ENCODE results near the gene TLE1. TPM values are rescaled to one million over a fixed set of nuclear protein-coding genes. Genes with fewer than 3 reads are reported as not detected.

Gene TLE1
- total RNA-seq, 2 donors from 2014 or later = 43.8 to 54.8 TPM

DNA sequence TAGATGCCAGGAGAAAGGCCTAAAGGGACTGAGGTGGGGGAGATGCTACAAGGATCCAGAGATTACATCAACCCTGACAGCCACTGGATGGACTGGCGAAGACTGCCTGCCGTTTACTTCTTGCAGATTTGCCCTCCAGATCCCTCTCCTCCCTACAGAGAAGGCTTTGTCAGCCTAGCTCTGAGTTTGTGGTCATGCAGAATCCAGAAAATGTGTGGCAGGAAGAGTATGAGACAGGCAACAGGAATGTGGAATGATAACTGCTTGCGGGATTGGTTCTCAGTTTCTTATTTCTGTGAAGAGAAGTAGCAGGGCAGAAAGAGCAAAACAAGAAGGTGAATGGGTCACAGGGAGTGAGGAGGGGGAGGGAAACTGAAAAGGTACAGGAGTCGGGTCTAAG, 129.6 kb downstream of the TLE1 start:
- no peaks in the 10 kb centered on the region for H3K9me3 ChIP-seq
- no peak overlapping the region for H3K27ac ChIP-seq
- intact Hi-C loops (cut with DNase I) = no loop called here
- TF ChIP-seq, protein P1, sequence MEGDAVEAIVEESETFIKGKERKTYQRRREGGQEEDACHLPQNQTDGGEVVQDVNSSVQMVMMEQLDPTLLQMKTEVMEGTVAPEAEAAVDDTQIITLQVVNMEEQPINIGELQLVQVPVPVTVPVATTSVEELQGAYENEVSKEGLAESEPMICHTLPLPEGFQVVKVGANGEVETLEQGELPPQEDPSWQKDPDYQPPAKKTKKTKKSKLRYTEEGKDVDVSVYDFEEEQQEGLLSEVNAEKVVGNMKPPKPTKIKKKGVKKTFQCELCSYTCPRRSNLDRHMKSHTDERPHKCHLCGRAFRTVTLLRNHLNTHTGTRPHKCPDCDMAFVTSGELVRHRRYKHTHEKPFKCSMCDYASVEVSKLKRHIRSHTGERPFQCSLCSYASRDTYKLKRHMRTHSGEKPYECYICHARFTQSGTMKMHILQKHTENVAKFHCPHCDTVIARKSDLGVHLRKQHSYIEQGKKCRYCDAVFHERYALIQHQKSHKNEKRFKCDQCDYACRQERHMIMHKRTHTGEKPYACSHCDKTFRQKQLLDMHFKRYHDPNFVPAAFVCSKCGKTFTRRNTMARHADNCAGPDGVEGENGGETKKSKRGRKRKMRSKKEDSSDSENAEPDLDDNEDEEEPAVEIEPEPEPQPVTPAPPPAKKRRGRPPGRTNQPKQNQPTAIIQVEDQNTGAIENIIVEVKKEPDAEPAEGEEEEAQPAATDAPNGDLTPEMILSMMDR (IDR thresholded peaks at IDR 0.05) = no peak
- H3K4me1 ChIP-seq = no peaks in the 10 kb centered on the region
- H3K9ac ChIP-seq (ENCODE audit: low read depth in 2 of 2, low read length in 2 of 2) = no peak overlapping the region
- no peak overlapping the region for H3K4me3 ChIP-seq
- H3K36me3 ChIP-seq = no peaks in the 10 kb centered on the region
- no peak for DNase-seq
- H3K27me3 ChIP-seq = no peaks in the 10 kb centered on the region

DNA sequence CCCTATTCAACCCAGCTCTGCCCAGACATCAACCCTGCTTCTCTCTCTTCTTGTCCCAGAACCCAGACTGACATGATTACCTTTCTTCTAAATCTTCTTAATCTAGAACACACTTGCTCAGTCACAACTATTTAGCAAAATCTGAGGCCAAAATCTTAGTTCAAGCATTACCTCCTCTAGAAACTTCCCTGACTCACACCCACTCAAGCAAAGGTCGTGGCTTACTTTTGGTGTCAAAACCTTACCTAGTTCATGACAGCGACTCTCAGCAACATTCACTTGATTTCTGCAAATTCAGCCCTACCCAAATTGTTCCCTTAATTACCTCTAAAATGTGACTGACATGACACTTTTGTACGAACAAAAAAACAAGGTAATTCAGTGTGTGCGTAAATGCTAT, 130.2 kb downstream of the TLE1 start:
- TF ChIP-seq, protein P1 (IDR thresholded peaks at IDR 0.05) = no peak
- Histone ChIP-seq H3K36me3 (no peaks in the 10 kb centered on the region), H3K27ac (no peak overlapping the region)

DNA sequence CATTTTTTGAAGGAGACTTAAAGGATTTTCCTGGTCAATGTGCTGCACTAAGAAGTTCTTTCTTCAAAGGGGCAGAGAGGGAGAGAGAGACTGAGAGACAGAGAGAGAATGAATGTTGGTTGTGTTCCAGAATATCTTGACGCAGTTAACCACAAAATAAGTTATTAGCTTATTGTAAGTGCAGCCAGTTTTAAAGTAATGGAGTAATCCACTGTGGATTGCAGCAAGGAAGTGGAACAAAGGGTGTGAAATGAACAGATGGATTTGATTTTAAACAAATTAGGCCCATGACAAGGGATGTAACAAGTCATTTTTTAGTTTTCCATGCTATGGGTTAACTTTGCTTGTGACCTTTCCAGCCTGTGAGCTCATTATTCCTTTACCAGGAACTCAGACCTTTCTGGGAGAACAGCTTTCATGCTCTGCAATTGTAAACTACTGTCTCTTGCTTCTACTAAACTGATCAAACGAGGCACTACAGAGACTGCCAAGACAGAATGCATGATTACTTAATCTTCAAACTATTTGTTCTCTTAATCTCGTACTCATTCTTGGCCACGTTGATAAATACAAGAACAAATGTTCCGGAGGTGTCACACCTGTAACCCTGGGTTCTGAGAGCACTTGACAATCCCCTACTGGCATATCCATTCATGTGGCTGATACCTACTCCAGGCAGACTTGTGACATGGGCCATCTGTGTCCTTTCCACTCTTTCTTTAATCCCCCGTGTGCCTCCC, 131.1 kb downstream of the TLE1 start:
- Histone ChIP-seq H3K27ac (no peak overlapping the region), H3K4me3 (no peak overlapping the region), H3K9ac (ENCODE audit: low read depth in 2 of 2, low read length in 2 of 2) (no peak overlapping the region), H3K27me3 (no peaks in the 10 kb centered on the region), H3K36me3 (no peaks in the 10 kb centered on the region), H3K4me1 (no peaks in the 10 kb centered on the region), H3K9me3 (no peaks in the 10 kb centered on the region)
- DNase-seq = no peak
- TF ChIP-seq, protein P1 (IDR thresholded peaks at IDR 0.05) = no peak
- intact Hi-C loops (cut with DNase I) = no loop called here

More for the DNA sequence above, 130.2 kb downstream of the TLE1 start:
- Histone ChIP-seq H3K4me1 (no peaks in the 10 kb centered on the region), H3K9me3 (no peaks in the 10 kb centered on the region), H3K27me3 (no peaks in the 10 kb centered on the region), H3K4me3 (no peak overlapping the region), H3K9ac (ENCODE audit: low read depth in 2 of 2, low read length in 2 of 2) (no peak overlapping the region)
- intact Hi-C loops (cut with DNase I) = no loop called here
- no peak for DNase-seq

DNA sequence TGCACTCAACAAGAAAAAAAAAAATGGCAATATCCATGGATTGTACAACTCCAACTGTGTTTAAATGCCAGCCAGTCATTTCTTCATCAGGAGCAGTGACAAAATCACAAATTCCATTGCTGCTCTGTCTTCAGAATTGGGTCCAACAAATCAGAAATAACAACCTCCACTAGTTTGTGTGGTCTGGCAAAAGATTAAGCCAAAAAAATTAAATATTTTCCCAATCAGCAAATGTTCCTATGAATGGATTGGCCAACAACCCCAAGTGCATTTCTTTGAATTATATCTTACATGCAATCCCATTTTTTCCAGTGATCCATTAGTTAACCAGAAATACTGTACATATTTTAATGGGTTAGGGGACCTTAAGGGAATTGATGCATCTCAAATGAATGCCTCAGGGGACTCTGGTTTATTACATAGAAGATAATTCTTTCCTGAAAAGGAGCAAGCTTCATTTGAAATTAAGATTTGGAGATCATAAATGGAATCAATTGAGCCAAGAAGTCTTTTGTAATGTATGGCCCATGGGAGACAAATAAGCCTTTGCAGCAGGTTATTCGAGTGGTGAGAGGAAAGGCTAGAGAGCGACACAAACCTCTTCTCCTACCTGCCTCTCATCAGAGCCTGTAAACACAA, 131.8 kb downstream of the TLE1 start:
- intact Hi-C loops (cut with DNase I) = no loop called here
- Histone ChIP-seq H3K27me3 (no peaks in the 10 kb centered on the region), H3K4me1 (no peaks in the 10 kb centered on the region), H3K4me3 (no peak overlapping the region), H3K27ac (no peak overlapping the region), H3K36me3 (no peaks in the 10 kb centered on the region), H3K9me3 (no peaks in the 10 kb centered on the region), H3K9ac (ENCODE audit: low read depth in 2 of 2, low read length in 2 of 2) (no peak overlapping the region)
- TF ChIP-seq, protein P1 (IDR thresholded peaks at IDR 0.05) = no peak
- DNase-seq = no peak

DNA sequence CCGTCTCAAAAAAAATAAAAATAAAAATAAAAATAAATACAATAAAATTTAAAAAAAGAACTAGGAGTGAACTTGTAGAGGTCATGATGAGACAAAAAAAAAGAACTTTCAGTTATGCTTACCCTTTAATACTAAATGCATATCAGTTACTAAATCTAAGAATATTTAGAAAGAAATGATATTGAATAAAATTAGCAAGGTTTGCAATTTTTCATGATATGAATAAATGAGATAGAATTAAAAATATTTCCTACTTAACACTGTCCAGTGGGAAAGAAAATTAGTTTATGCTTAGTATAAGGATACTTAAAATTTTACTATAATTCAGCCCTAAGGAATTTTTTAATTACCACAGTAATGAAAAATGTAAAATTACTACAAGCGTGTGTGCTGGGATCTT, 132.4 kb downstream of the TLE1 start:
- no peak overlapping the region for H3K9ac ChIP-seq (ENCODE audit: low read depth in 2 of 2, low read length in 2 of 2)
- no peaks in the 10 kb centered on the region for H3K36me3 ChIP-seq

More for the DNA sequence above, 132.4 kb downstream of the TLE1 start:
- no peak for DNase-seq
- Histone ChIP-seq H3K4me1 (no peaks in the 10 kb centered on the region), H3K4me3 (no peak overlapping the region), H3K27ac (no peak overlapping the region), H3K27me3 (no peaks in the 10 kb centered on the region), H3K9me3 (no peaks in the 10 kb centered on the region)
- TF ChIP-seq, protein P1 (IDR thresholded peaks at IDR 0.05) = no peak
- intact Hi-C loops (cut with DNase I) = no loop called here

Measured in colonic mucosa (tissue), 4 donors.